Keratinocyte (primary cell): ENCODE data around the gene SAPCD1. TPM values are rescaled to one million over a fixed set of nuclear protein-coding genes. Genes with fewer than 3 reads are reported as not detected.

Experiments used
- DNase-seq: peaks from one replicate; pipeline ENCODE4 v3.0.0-alpha.2; 2011; ENCODE audit warnings: low read depth, missing footprints, low spot score
- FAIRE-seq: peaks from 2 replicates; lab custom pipeline; 2011; peaks lifted over from hg19 to GRCh38; lab: Jason Lieb, UNC
- H2AFZ ChIP-seq: 2 replicates; pipeline ENCODE4 v1.6.0; 2012; ENCODE audit warnings: low read length, control low read depth, inconsistent platforms; ENCODE audit not compliant: control insufficient read depth
- H3K27ac ChIP-seq: 2 replicates; pipeline ENCODE4 v1.5.1; 2011; ENCODE audit warnings: low read length; ENCODE audit not compliant: control insufficient read depth, insufficient read depth
- H3K27me3 ChIP-seq: 3 replicates; pipeline ENCODE4 v1.6.0; 2011; ENCODE audit warnings: low read length; ENCODE audit not compliant: control insufficient read depth, insufficient read depth; ENCODE audit errors: extremely low read depth
- H3K36me3 ChIP-seq, 2 experiments: 2 replicates in 1 of 2; 3 replicates in 1 of 2; pipeline ENCODE4 v1.5.1; 2011; ENCODE audit warnings: low read length in 2 of 2, mild to moderate bottlenecking in 1 of 2; ENCODE audit not compliant: control insufficient read depth in 2 of 2, insufficient read depth in 2 of 2; ENCODE audit errors: extremely low read depth in 1 of 2
- H3K4me1 ChIP-seq: 3 replicates; pipeline ENCODE4 v1.5.1; 2011; ENCODE audit warnings: low read length; ENCODE audit not compliant: control insufficient read depth, insufficient read depth; ENCODE audit errors: extremely low read depth
- H3K4me2 ChIP-seq: 3 replicates; pipeline ENCODE4 v1.6.0; 2011; ENCODE audit warnings: low read depth, low read length; ENCODE audit not compliant: control insufficient read depth, insufficient read depth; ENCODE audit errors: extremely low read depth
- H3K4me3 ChIP-seq, 3 experiments: fragments of 200-600 bp in 1 of 3; sonication (generic) in 1 of 3; 2 replicates in 2 of 3; 3 replicates in 1 of 3; pipeline ENCODE4 v1.5.1; 2011 to 2016; ENCODE audit warnings: low read length in 3 of 3, mild to moderate bottlenecking in 3 of 3, control low read depth in 2 of 3, inconsistent platforms in 1 of 3, low read depth in 1 of 3, mixed read lengths in 1 of 3, mixed run types in 1 of 3, moderate library complexity in 1 of 3; ENCODE audit not compliant: control insufficient read depth in 2 of 3, insufficient read depth in 2 of 3; ENCODE audit errors: extremely low read depth in 1 of 3
- H3K79me2 ChIP-seq: 2 replicates; pipeline ENCODE4 v1.6.0; 2012; ENCODE audit warnings: low read length; ENCODE audit not compliant: control insufficient read depth, insufficient read depth
- H3K9ac ChIP-seq: 3 replicates; pipeline ENCODE4 v1.6.0; 2011; ENCODE audit warnings: low read length; ENCODE audit not compliant: control insufficient read depth, insufficient read depth; ENCODE audit errors: extremely low read depth
- H3K9me1 ChIP-seq: 3 replicates; pipeline ENCODE4 v1.6.0; 2011; ENCODE audit warnings: low read length; ENCODE audit not compliant: control insufficient read depth, insufficient read depth; ENCODE audit errors: extremely low read depth
- H3K9me3 ChIP-seq: 2 replicates; pipeline ENCODE4 v1.5.1; 2012; ENCODE audit warnings: low read depth, low read length; ENCODE audit not compliant: control insufficient read depth
- H4K20me1 ChIP-seq: 3 replicates; pipeline ENCODE4 v1.6.0; 2011; ENCODE audit warnings: low read length; ENCODE audit not compliant: control insufficient read depth, insufficient read depth; ENCODE audit errors: extremely low read depth
- CTCF ChIP-seq, 3 experiments: IDR thresholded peaks in 1 of 3; conservative IDR thresholded peaks in 1 of 3; optimal IDR thresholded peaks in 1 of 3; 2 replicates in 2 of 3; 3 replicates in 1 of 3; pipeline versions ENCODE3 to v1.5.1; 2011; ENCODE audit warnings: low read length in 3 of 3, mild to moderate bottlenecking in 3 of 3, moderate library complexity in 2 of 3, control low read depth in 1 of 3, inconsistent platforms in 1 of 3; ENCODE audit not compliant: insufficient read depth in 2 of 3; ENCODE audit errors: extremely low read depth in 1 of 3
- EZH2 ChIP-seq: IDR thresholded peaks from one replicate; pipeline ENCODE4 v1.6.1; 2012; ENCODE audit warnings: inconsistent platforms, mild to moderate bottlenecking, low read length, moderate library complexity
- dilution Hi-C: fragments of 300-500 bp; cut with MboI; formaldehyde crosslinking; loops from one replicate; pipeline ENCODE4 v1.7.0; 2020; ENCODE audit warnings: low sequenced_read_pairs; ENCODE audit not compliant: extremely low pct_ligation_motif_present
- polyA plus RNA-seq, 5 experiments: library from polyadenylated mRNA; depleted of rRNA in 3 of 5; stranded (reverse) in 3 of 5; stranded (forward) in 1 of 5; unstranded in 1 of 5; fragments of >200 nt; gene quantifications; 1 replicate in 1 of 5; 2 replicates in 3 of 5; 3 replicates in 1 of 5; pipeline versions ENCODE4 v1.2.1 to v1.2.3, GENCODE V29; 2011 to 2012; ENCODE audit warnings: missing spikeins in 2 of 5, low read depth in 1 of 5, low replicate concordance in 1 of 5

SAPCD1 gene
- polyA plus RNA-seq, 1 donor (not counting 4 experiments of a cell fraction or from before 2014, with no cell fraction given): 2.1 TPM

- TF ChIP-seq CTCF (optimal IDR thresholded peaks at IDR 0.05 in 1 of 3, IDR thresholded peaks at IDR 0.05 in 1 of 3, conservative IDR thresholded peaks at IDR 0.05 in 1 of 3; ENCODE audit: extremely low read depth in 1 of 3, insufficient read depth in 2 of 3, low read length in 3 of 3) (no peak), EZH2 (no peak)
- Histone ChIP-seq H3K36me3 (peaks cover 6 to 13% of the 10 kb centered on the region in 2 experiments), H3K9me1 (no peaks in the 10 kb centered on the region), H4K20me1 (no peaks in the 10 kb centered on the region), H3K27me3 (no peaks in the 10 kb centered on the region), H2AFZ (no peak overlapping the region), H3K27ac (no peak overlapping the region), H3K9me3 (no peaks in the 10 kb centered on the region), H3K9ac (no peak overlapping the region), H3K4me1 (peaks cover 5% of the 10 kb centered on the region), H3K4me3 (no peak overlapping the region), H3K4me2 (no peak overlapping the region), H3K79me2 (no peaks in the 10 kb centered on the region)
- FAIRE-seq: no peak
- no peak for DNase-seq
- dilution Hi-C loops: no loop called here
Measured at GRCh38 chr6:31760790-31761189, 1.7 kb upstream of the SAPCD1 start.

- no peaks in the 10 kb centered on the region for H3K9me3 ChIP-seq
- no peaks in the 10 kb centered on the region for H3K79me2 ChIP-seq
- DNase-seq: no peak
- TF ChIP-seq CTCF (optimal IDR thresholded peaks at IDR 0.05 in 1 of 3, IDR thresholded peaks at IDR 0.05 in 1 of 3, conservative IDR thresholded peaks at IDR 0.05 in 1 of 3; ENCODE audit: extremely low read depth in 1 of 3, insufficient read depth in 2 of 3, low read length in 3 of 3): no peak
- TF ChIP-seq EZH2: no peak
- peaks cover 6 to 13% of the 10 kb centered on the region in 2 experiments for H3K36me3 ChIP-seq
- H2AFZ ChIP-seq: no peak overlapping the region
- no peaks in the 10 kb centered on the region for H4K20me1 ChIP-seq
- dilution Hi-C loops: no loop called here
- H3K27me3 ChIP-seq: no peaks in the 10 kb centered on the region
- H3K9ac ChIP-seq: no peak overlapping the region
- FAIRE-seq: no peak
- no peak overlapping the region for H3K27ac ChIP-seq
- H3K4me1 ChIP-seq: peaks cover 5% of the 10 kb centered on the region
- H3K4me2 ChIP-seq: no peak overlapping the region
- no peak overlapping the region for H3K4me3 ChIP-seq
- H3K9me1 ChIP-seq: no peaks in the 10 kb centered on the region
Measured at GRCh38 chr6:31761343-31761742, 1.1 kb upstream of the SAPCD1 start.
